ENCODE measurements around the gene MMEL1. TPM values are rescaled to one million over a fixed set of nuclear protein-coding genes. Genes with fewer than 3 reads are reported as not detected.
A peak's percentile ranks its signal among the peaks of the same experiment; 100 is the strongest.

MMEL1 gene
- total RNA-seq, 4 donors from 2014 or later, result 2.2 to 2.6 TPM; not detected in 2

- Histone ChIP-seq H3K27me3 (no peaks in the 10 kb centered on the region), H3K36me3 (no peaks in the 10 kb centered on the region), H3K9me3 (no peaks in the 10 kb centered on the region), H3K27ac (peak within 1 kb of the TSS; percentile 96), H3K4me3 (peak within 1 kb of the TSS; percentile 83), H3K4me1 (peaks cover 34% of the 10 kb centered on the region)
- 0% methylated on average over 19 of the region's 107 CpGs for WGBS
- peak; percentile 100 for DNase-seq (ENCODE audit: low spot score in 2 of 2)
- TF ChIP-seq CTCF (IDR thresholded peaks at IDR 0.05) (no peak), POLR2AphosphoS5 (IDR thresholded peaks at IDR 0.05) (peak in 1 of 3 donors; percentile 51), POLR2A (IDR thresholded peaks at IDR 0.05) (peak in 1 of 2 donors; percentile 78)
Observed at GRCh38 chr1:2586154-2587070, 46.4 kb downstream of the MMEL1 start, which contains the start of gene PRXL2B. Gene PRXL2B (plus strand): TSS chr1:2586777. CDS start chr1:2586886, 109 bp downstream.

DNA sequence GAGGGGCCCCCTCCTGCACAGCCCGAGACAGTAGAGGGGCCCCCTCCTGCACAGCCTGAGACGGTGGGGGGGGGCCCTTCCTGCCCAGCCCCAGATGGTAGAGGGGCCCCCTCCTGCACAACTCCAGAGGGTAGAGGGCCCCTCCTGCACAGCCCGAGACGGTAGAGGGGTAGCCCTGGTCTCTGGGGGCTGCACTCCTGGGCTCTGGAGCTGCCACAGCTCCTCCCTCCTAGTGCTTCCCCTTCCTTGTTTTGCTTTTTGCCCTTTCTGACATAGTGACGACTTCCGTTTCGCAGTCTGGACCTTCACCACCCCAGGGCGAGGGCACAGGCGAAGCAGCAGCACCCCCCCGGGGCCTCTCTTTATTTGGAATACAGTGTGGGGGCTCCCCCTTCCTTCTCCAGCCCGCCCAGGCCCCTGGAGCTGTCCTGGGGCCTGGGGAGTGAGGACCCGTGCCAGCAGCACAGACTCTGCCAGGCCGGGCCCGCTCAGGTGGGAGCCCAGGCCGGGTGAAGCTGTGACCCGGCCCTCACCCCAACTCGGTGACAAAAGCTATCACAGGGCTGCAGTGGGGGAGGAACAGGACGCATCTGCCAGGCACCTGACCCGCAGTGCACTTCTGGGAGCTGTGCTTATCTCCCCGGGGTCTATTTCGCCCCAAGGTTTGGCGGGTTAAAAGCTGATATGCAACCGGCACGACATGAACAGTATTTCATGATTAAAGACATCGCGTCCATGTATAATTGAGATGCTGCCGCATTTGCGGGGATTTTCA, 47.3 kb downstream of the MMEL1 start:
- WGBS, result 7% methylated on average over 21 of the region's 28 CpGs
- peak overlapping the region; percentile 83 for H3K4me3 ChIP-seq
- no peaks in the 10 kb centered on the region for H3K27me3 ChIP-seq
- TF ChIP-seq POLR2AphosphoS5 (IDR thresholded peaks at IDR 0.05) (no peak), EP300 (IDR thresholded peaks at IDR 0.05) (no peak), CTCF (IDR thresholded peaks at IDR 0.05) (no peak), POLR2A (IDR thresholded peaks at IDR 0.05) (peak; percentile 20 to 39)
- peak overlapping the region; percentile 96 for H3K27ac ChIP-seq
- H3K9me3 ChIP-seq, result no peaks in the 10 kb centered on the region
- no peaks in the 10 kb centered on the region for H3K36me3 ChIP-seq
- H3K4me1 ChIP-seq, result peaks cover 34% of the 10 kb centered on the region
- DNase-seq (ENCODE audit: low spot score in 2 of 2), result no peak

GRCh38 chr1:2584686-2585317, 48.0 kb downstream of the MMEL1 start:
- DNase-seq (ENCODE audit: low spot score in 2 of 2), result no peak
- Histone ChIP-seq H3K4me3 (peak overlapping the region; percentile 83), H3K27me3 (no peaks in the 10 kb centered on the region), H3K27ac (peak overlapping the region; percentile 96), H3K4me1 (peaks cover 34% of the 10 kb centered on the region), H3K9me3 (no peaks in the 10 kb centered on the region), H3K36me3 (no peaks in the 10 kb centered on the region)
- WGBS, result 20% methylated on average over 11 of the region's 12 CpGs
- TF ChIP-seq CTCF (IDR thresholded peaks at IDR 0.05) (no peak), EP300 (IDR thresholded peaks at IDR 0.05) (no peak), POLR2AphosphoS5 (IDR thresholded peaks at IDR 0.05) (no peak), POLR2A (IDR thresholded peaks at IDR 0.05) (no peak)

DNA sequence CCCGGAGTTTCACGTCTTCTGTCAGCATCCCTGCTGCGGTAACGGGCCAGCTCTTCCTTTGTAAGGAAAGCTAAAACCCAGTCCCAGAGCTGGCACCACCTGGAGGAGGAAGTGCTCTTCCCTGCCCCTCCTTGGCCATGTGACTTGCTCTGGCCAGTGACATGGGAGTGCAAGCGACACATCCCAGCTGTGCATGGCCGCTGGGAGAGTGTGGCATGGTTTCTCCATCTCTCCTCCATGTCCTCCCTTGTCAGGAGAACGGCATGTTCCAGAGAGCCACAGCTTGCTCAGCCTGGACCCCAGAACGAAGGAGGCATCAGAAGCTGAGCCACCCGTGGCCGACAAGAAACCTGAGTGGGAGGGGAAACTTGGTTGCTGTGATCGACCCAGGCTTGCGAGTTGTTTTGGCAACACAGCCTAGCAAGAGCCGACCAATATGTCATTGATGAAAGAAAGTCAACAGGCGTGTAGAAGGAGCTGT, 48.9 kb downstream of the MMEL1 start:
- Histone ChIP-seq H3K4me1 (peaks cover 34% of the 10 kb centered on the region), H3K27me3 (no peaks in the 10 kb centered on the region), H3K36me3 (no peaks in the 10 kb centered on the region), H3K27ac (no peak overlapping the region), H3K9me3 (no peaks in the 10 kb centered on the region), H3K4me3 (no peak overlapping the region)
- TF ChIP-seq POLR2AphosphoS5 (IDR thresholded peaks at IDR 0.05) (no peak), CTCF (IDR thresholded peaks at IDR 0.05) (no peak), POLR2A (IDR thresholded peaks at IDR 0.05) (no peak), EP300 (IDR thresholded peaks at IDR 0.05) (no peak)
- 61% methylated on average over 14 of the region's 14 CpGs for WGBS
- DNase-seq (ENCODE audit: low spot score in 2 of 2), result no peak

Data from suprapubic skin (tissue), 4 donors.